Measurements from ENCODE around the gene LCAT. TPM values are rescaled to one million over a fixed set of nuclear protein-coding genes. Genes with fewer than 3 reads are reported as not detected.

The LCAT gene
- total RNA-seq, 1 experiment from 2014 or later, result 17.8 TPM

DNA sequence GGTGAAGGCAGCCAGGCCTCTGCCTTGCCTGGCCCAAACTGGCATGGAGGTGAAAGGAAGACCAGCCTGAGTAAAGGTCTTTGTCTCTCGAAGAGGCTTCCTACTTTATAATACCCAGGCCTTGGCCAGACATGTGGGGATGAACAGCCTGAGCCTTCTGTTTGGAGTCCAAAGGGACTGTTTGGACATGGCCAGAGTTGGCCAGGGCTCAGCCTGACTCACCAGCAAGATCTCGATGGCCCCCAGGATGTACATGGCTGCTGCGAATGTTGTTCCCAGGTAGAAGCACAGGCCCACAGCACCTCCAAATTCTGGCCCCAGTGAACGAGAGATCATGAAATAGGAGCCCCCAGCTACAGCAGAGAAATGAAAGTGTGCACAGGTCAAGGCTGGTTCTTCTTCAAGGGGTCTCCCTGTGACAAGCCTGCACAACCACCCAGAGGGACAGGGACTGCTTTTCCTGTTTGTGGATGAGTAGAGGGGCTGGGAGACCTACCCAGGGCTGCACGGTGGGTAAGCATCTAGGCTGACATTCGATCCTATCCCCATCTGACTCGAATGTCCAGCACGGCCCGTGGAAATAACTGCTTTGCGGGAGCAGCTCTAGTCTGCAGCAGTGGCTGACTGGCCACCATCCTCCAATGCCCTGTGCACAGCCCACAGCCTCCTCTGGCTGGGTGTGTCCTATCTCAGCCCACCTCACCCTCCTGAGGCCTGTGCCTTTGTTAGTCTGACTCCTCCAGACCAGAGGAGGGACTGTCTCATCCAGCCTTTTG is 10.7 kb upstream of the LCAT start:
- Histone ChIP-seq H3K9me3 (ENCODE audit: control insufficient read depth, low read depth, low read length) (no peaks in the 10 kb centered on the region), H2BK15ac (ENCODE audit: low read depth, low read length) (no peak overlapping the region), H2AK5ac (ENCODE audit: insufficient read length, low read length) (no peak overlapping the region), H3K9ac (ENCODE audit: extremely low read depth, insufficient read length, low read length) (no peak overlapping the region), H2BK120ac (ENCODE audit: low read depth, low read length, poor library complexity, severe bottlenecking) (no peak overlapping the region), H3K27ac (ENCODE audit: insufficient read length, low read depth, low read length) (no peak overlapping the region), H3K14ac (ENCODE audit: insufficient read depth, low read length) (no peak overlapping the region), H3K4ac (ENCODE audit: low read depth, low read length) (no peak overlapping the region), H3K56ac (ENCODE audit: insufficient read length, low read depth, low read length) (no peak overlapping the region), H2BK20ac (ENCODE audit: low read depth, low read length, poor library complexity, severe bottlenecking) (no peak overlapping the region), H4K5ac (ENCODE audit: insufficient read length, low read depth, low read length) (no peak overlapping the region), H4K20me1 (ENCODE audit: control insufficient read depth, insufficient read depth, insufficient read length) (no peaks in the 10 kb centered on the region), H3K4me1 (ENCODE audit: insufficient read depth, low read length) (no peaks in the 10 kb centered on the region), H3K23me2 (ENCODE audit: insufficient read length, low read depth, low read length, poor library complexity, severe bottlenecking) (no peaks in the 10 kb centered on the region), H4K91ac (ENCODE audit: insufficient read length, low read depth, low read length) (no peak overlapping the region), H3T11ph (ENCODE audit: low read length) (no peak overlapping the region), H3K79me1 (ENCODE audit: insufficient read depth, low read depth, low read length, poor library complexity, severe bottlenecking) (no peaks in the 10 kb centered on the region), H3K79me2 (ENCODE audit: insufficient read depth, low read length) (no peaks in the 10 kb centered on the region), H2AFZ (ENCODE audit: low read length) (no peak overlapping the region), H3K23ac (ENCODE audit: insufficient read length, low read depth, low read length) (no peak overlapping the region), H2BK5ac (ENCODE audit: insufficient read length, low read length) (no peak overlapping the region), H3K18ac (ENCODE audit: insufficient read length, low read depth, low read length) (no peak overlapping the region), H3K27me3 (ENCODE audit: insufficient read depth, low read length) (no peaks in the 10 kb centered on the region), H2BK12ac (ENCODE audit: insufficient read length, low read depth, low read length) (no peak overlapping the region), H4K8ac (replicated peaks; ENCODE audit: insufficient read length, low read depth, low read length) (no peak overlapping the region), H3K4me2 (ENCODE audit: insufficient read depth, insufficient read length, low read length) (no peak overlapping the region)
- no peaks in the 10 kb centered on the region for H3K27me3 Mint-ChIP-seq (ENCODE audit: low read depth)
- DNase-seq, result no peak
- H3K27ac Mint-ChIP-seq, result no peak overlapping the region; a peak in 1 of 7 replicates
- peaks cover 17 to 69% (median 49%) of the 10 kb centered on the region in 3 experiments; a peak in 6 of 7 replicates for H3K36me3 Mint-ChIP-seq (ENCODE audit: insufficient read depth in 1 of 3, low read depth in 3 of 3)
- TF ChIP-seq CTCF (conservative IDR thresholded peaks at IDR 0.05), result no peak
- H3K4me3 Mint-ChIP-seq, result no peak overlapping the region
- no peaks in the 10 kb centered on the region for H3K9me3 Mint-ChIP-seq
- no CpG with 5 or more reads among the region's 10 CpGs for WGBS (ENCODE audit: extremely low coverage, insufficient read length, low lambda C conversion rate)
- H3K4me1 Mint-ChIP-seq, result no peaks in the 10 kb centered on the region

Measured in H9 (cell line).